NB4 (cell line): ENCODE data around the gene CCDC85A.

Source experiments
- MYC ChIP-seq: IDR thresholded peaks from 2 replicates; pipeline ENCODE4 v1.6.1; 2011; ENCODE audit warnings: low read depth, low read length
- POLR2A ChIP-seq: IDR thresholded peaks from 2 replicates; pipeline ENCODE4 v1.6.1; 2011; ENCODE audit warnings: mild to moderate bottlenecking; ENCODE audit not compliant: insufficient read length; ENCODE audit errors: extremely low read depth
- TF ChIP-seq, protein P1 (sequence below): IDR thresholded peaks from one replicate; pipeline ENCODE4 v1.5.1; 2012; ENCODE audit warnings: low read depth, low read length

DNA sequence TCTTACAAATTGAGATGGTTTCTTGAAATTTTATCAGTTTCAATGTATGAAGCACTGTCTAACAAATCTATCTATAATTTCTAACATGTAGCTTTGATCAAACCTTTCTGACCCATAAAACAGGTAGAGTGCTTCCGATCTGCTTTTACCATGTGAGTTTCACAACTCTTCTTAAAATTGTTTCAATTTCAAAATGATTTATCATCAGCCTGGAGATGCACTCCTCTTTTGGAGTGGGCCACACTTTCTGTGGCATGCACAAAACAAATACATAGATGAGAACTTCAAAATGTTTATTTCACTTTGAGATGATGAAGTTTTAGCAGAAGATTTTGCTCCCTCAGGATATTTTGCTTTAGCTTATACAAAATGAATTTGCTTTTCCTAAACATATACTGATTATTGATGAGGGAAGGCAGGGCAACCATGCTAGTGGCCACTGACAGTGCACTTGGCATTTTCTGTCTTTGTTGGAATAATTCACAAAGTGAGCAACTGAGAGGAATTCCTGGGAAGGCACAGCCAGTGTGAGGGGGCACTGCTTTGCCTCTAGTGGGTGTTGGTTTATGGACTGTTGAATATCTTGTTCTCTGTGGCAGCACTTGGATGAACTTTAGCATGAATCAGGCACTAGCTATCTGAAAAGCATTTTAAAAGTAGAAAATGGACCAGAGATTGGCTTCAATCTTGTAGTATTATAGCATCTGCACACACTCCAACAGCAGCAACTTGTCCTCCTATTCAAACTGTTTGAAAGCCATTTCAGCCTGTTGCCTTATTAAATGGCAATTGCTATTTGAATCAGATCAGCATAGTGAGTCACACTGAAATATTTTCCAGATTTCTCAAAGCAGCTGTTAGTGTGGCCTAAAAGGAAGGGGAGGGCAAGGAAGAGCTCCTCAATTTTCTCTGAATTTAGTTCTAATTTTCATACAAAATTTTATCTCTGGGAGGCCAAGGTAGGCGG lies 193.2 kb downstream of the CCDC85A start:
- TF ChIP-seq, protein P1, sequence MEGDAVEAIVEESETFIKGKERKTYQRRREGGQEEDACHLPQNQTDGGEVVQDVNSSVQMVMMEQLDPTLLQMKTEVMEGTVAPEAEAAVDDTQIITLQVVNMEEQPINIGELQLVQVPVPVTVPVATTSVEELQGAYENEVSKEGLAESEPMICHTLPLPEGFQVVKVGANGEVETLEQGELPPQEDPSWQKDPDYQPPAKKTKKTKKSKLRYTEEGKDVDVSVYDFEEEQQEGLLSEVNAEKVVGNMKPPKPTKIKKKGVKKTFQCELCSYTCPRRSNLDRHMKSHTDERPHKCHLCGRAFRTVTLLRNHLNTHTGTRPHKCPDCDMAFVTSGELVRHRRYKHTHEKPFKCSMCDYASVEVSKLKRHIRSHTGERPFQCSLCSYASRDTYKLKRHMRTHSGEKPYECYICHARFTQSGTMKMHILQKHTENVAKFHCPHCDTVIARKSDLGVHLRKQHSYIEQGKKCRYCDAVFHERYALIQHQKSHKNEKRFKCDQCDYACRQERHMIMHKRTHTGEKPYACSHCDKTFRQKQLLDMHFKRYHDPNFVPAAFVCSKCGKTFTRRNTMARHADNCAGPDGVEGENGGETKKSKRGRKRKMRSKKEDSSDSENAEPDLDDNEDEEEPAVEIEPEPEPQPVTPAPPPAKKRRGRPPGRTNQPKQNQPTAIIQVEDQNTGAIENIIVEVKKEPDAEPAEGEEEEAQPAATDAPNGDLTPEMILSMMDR = no peak
- TF ChIP-seq POLR2A (no peak), MYC (no peak)
